Fibroblast of upper back skin (primary cell): ENCODE measurements around the gene DPY19L1.
"Not testable (repeated sequence)": the region's sequence is repeated elsewhere in the genome, so short reads cannot be mapped to it uniquely, and the experiment has no call there.

ENCODE experiments used
- DNase-seq: peaks from one replicate; pipeline ENCODE4 v3.0.0-alpha.2; 2013

The DPY19L1 gene

GRCh38 chr7:34984140-34984539 lies 53.1 kb downstream of the DPY19L1 start:
- DNase-seq: not testable (repeated sequence)

- no peak for DNase-seq
Observed at GRCh38 chr7:34982371-34983019, 54.8 kb downstream of the DPY19L1 start.

GRCh38 chr7:34979124-34979523 lies 58.2 kb downstream of the DPY19L1 start:
- not testable (repeated sequence) for DNase-seq

GRCh38 chr7:34973400-34973760 lies 63.9 kb downstream of the DPY19L1 start:
- DNase-seq: no peak

GRCh38 chr7:34972739-34973399 lies 64.4 kb downstream of the DPY19L1 start:
- not testable (repeated sequence) for DNase-seq

GRCh38 chr7:34967818-34968217 lies 69.5 kb downstream of the DPY19L1 start:
- not testable (repeated sequence) for DNase-seq

- not testable (repeated sequence) for DNase-seq
Observed at GRCh38 chr7:34966504-34966903, 70.8 kb downstream of the DPY19L1 start.

- DNase-seq: no peak
Observed at GRCh38 chr7:34958021-34958420, 79.3 kb downstream of the DPY19L1 start.

GRCh38 chr7:34952822-34953221 lies 84.5 kb downstream of the DPY19L1 start:
- no peak for DNase-seq

GRCh38 chr7:34949361-34949760 lies 87.9 kb downstream of the DPY19L1 start:
- DNase-seq: peak; percentile 60

GRCh38 chr7:34947427-34947826 lies 89.9 kb downstream of the DPY19L1 start:
- not testable (repeated sequence) for DNase-seq

- no peak for DNase-seq
Observed at GRCh38 chr7:34946486-34946885, 90.8 kb downstream of the DPY19L1 start.

GRCh38 chr7:34945894-34946477 lies 91.3 kb downstream of the DPY19L1 start:
- DNase-seq: peak; percentile 1

- peak; percentile 50 for DNase-seq
Observed at GRCh38 chr7:34939175-34939574, 98.1 kb downstream of the DPY19L1 start.

- not testable (repeated sequence) for DNase-seq
Observed at GRCh38 chr7:34935735-34936165, 101.5 kb downstream of the DPY19L1 start.

GRCh38 chr7:34931739-34932138 lies 105.5 kb downstream of the DPY19L1 start:
- no peak for DNase-seq

GRCh38 chr7:34929783-34930182 lies 107.5 kb downstream of the DPY19L1 start:
- DNase-seq: not testable (repeated sequence)

GRCh38 chr7:34928560-34928959 lies 108.7 kb downstream of the DPY19L1 start:
- DNase-seq: no peak

- DNase-seq: peak; percentile 37
Observed at GRCh38 chr7:34928052-34928451, 109.2 kb downstream of the DPY19L1 start.

- not testable (repeated sequence) for DNase-seq
Observed at GRCh38 chr7:34920470-34920869, 116.8 kb downstream of the DPY19L1 start.

- not testable (repeated sequence) for DNase-seq
Observed at GRCh38 chr7:34919038-34919437, 118.2 kb downstream of the DPY19L1 start.

GRCh38 chr7:34918198-34918861 lies 119.0 kb downstream of the DPY19L1 start:
- peak; percentile 8 for DNase-seq

GRCh38 chr7:34917515-34917914 lies 119.8 kb downstream of the DPY19L1 start:
- DNase-seq: not testable (repeated sequence)

- no peak for DNase-seq
Observed at GRCh38 chr7:34916267-34916666, 121.0 kb downstream of the DPY19L1 start.
